Peyer's patch (tissue), 4 donors: ENCODE results near the gene TLR9.

Experiments used
- CTCF ChIP-seq, 6 experiments: fragments of 450-650 bp in 4 of 6; fragments of 200-600 bp in 2 of 6; sonication (generic) in 1 of 6; IDR thresholded peaks; one replicate each; pipeline ENCODE4 v1.5.1; 2017 to 2019; ENCODE audit warnings: antibody characterized with exemption in 6 of 6, mild to moderate bottlenecking in 3 of 6, moderate library complexity in 1 of 6
- POLR2A ChIP-seq, 2 donors: fragments of 450-650 bp; IDR thresholded peaks; one replicate each; pipeline ENCODE4 v1.5.1; 2017; ENCODE audit warnings: antibody characterized with exemption in 2 of 2, mild to moderate bottlenecking in 2 of 2, moderate library complexity in 2 of 2

DNA sequence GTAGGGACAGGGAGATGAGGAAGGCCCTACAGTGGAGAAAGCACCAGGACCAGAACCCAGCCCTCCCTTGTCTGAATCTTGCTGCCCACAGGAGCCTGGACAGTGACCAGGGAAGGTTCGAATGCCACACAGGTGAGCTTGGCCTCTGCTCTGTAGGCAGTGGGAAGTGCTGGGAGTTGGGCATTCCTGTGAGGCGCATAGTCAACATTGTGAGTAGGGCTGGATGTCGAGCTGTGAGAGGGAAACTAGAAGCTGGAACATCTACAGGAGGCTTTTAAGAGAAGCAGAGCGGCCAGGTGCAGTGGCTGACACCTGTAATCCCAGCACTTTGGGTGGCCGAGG lies 47.8 kb downstream of the TLR9 start:
- TF ChIP-seq CTCF (IDR thresholded peaks at IDR 0.05) (no peak), POLR2A (IDR thresholded peaks at IDR 0.05) (no peak)
